Measurements from ENCODE around the gene PTGR3.

The PTGR3 gene

DNA sequence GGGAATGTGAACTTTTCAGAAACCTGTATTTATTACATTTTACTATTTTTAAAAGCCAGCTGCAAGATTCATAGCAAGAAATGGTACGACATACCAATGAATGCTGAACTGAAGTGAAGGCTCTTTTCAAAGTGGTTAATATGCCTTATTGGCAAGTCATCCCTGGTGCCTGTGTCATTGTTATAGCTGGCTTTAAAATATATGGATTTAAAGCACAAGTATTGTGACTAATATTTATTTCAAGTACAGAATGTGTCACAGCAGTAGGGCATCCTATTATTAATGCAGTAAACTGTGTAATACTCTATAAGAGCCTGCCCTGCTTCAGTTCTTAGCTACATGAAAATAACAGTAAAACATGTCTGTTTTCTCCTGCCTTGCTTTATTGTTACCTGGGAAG is 12.5 kb upstream of the PTGR3 start:
- peaks cover 7 to 43% of the 10 kb centered on the region in 2 donors for H3K4me1 ChIP-seq (ENCODE audit: control insufficient read depth in 1 of 2, insufficient read depth in 2 of 2, low read length in 2 of 2)
- H3K36me3 ChIP-seq (ENCODE audit: control insufficient read depth in 1 of 2, insufficient read depth in 2 of 2, low read length in 2 of 2): no peaks in the 10 kb centered on the region
- H3K4me3 ChIP-seq (ENCODE audit: low read depth in 1 of 2, low read length in 2 of 2): no peak overlapping the region
- no peaks in the 10 kb centered on the region for H3K9me3 ChIP-seq (ENCODE audit: control insufficient read depth in 1 of 2, low read length in 2 of 2)
- no peaks in the 10 kb centered on the region for H3K27me3 ChIP-seq (ENCODE audit: low read depth, low read length)
- no peak overlapping the region for H3K27ac ChIP-seq (ENCODE audit: low read length)

DNA sequence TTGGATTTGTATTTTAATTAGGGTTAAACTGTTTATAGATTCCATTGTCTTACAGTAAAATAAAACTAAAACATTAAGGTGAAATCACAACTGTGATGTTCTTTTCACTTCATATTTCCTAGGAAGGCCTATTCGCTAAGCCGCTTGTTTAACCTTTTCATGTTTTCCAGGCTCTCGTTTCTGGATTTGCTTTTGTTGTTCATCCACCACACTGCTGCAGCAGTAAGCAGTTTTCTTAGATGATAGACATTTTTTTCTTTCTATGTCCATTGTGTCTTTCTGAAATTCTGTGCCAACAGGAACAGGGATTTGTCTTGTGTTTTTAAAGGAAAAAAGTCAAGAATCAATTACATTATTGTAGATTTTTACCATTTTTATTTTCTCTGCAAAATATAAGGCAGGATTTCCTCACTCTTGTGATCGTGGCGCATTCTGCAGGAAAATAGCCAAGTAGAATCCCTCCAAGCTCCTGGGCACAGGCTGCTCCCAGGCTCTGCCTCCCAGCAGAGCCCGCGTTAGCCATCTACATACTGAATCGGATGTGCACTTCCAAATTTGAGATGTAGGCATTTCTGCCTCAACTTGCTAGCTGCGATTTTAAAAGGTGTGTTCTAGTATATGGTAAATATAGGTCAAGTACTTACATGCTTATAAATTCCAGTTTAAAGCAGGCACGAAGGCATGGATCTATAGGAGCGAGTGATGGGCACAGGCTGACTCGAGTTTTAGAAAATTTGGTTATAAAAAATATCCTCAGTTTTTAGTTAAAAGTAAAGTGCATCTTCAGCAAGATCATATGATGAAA is 11.8 kb upstream of the PTGR3 start:
- Histone ChIP-seq H3K9me3 (ENCODE audit: control insufficient read depth in 1 of 2, low read length in 2 of 2) (no peaks in the 10 kb centered on the region), H3K27ac (ENCODE audit: low read length) (peak overlapping the region; percentile 46), H3K36me3 (ENCODE audit: control insufficient read depth in 1 of 2, insufficient read depth in 2 of 2, low read length in 2 of 2) (no peaks in the 10 kb centered on the region), H3K4me1 (ENCODE audit: control insufficient read depth in 1 of 2, insufficient read depth in 2 of 2, low read length in 2 of 2) (peaks cover 8 to 41% of the 10 kb centered on the region in 2 donors), H3K4me3 (ENCODE audit: low read depth in 1 of 2, low read length in 2 of 2) (peak overlapping the region in 1 of 2 donors; percentile 43), H3K27me3 (ENCODE audit: low read depth, low read length) (no peaks in the 10 kb centered on the region)

DNA sequence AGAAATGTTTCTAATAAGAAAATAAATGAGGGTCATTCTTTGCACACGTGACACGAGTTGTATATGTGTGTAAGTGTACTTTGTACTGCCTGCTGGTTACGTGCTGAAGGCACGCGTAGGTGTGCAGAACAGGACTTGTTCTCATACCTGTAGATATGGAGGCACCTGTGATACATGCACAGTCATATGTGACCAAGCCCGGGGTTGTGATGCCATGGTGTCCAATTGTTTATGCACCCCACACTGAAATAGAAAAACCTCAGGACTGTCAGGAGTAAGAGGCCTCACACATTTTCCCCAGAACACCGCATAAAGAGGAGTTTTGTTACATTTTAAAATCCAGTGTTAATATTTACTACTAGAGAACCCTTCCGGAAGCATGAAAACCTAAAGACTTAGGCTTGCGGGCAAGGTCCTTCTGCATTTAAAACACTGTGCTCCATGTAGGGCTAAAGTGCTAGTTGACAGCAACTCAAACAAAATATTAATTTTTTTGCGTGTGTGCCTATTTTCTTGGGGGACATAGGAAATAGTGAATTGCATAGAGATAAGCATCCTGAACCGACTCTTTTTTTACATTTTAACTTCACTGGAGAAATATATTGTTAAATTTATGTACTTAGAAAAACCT is 10.9 kb upstream of the PTGR3 start:
- Histone ChIP-seq H3K4me3 (ENCODE audit: low read depth in 1 of 2, low read length in 2 of 2) (no peak overlapping the region), H3K36me3 (ENCODE audit: control insufficient read depth in 1 of 2, insufficient read depth in 2 of 2, low read length in 2 of 2) (no peaks in the 10 kb centered on the region), H3K27me3 (ENCODE audit: low read depth, low read length) (no peaks in the 10 kb centered on the region), H3K4me1 (ENCODE audit: control insufficient read depth in 1 of 2, insufficient read depth in 2 of 2, low read length in 2 of 2) (peaks cover 9 to 43% of the 10 kb centered on the region in 2 donors), H3K9me3 (ENCODE audit: control insufficient read depth in 1 of 2, low read length in 2 of 2) (no peaks in the 10 kb centered on the region), H3K27ac (ENCODE audit: low read length) (peak overlapping the region; percentile 46)

DNA sequence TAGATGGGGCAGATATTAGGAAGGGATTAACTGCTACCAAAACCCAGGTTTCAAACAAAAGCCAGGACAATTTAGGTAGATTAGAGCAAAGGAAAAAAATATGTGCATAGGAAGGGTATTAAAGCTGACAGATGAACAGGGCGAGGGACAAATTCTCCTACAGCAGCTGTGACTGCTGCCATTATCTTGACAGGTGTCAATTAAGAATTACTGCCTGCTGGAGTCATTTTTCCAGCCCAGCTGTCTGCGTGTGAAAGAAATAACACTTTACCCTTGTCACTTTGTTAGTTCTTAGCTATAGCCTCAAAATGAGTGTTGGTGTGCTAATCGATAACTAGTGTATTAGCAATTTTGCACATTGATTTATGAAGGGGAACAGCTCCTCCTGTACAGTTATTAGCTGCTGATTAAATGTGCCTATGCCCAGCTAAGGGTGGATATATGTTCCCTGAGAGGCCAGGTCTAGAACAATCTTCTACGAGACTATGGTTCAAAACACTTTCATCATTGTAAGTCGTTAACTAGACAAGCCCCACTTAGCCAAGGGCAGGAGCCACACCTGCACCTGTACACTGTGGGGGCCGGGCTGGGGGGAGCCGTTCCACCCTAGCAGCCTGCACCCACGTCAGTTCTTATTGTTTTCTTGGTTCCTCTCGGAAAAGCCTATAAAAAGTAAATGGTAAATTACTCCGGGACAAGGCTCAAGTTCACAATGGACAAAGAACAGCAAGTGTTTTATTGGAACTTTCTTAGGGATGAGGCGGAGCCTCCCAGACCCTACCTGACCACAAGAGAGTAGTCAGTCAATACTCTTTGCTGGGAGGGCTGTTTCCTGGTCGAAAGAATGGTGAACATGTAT is 9.4 kb upstream of the PTGR3 start:
- Histone ChIP-seq H3K9me3 (ENCODE audit: control insufficient read depth in 1 of 2, low read length in 2 of 2) (no peaks in the 10 kb centered on the region), H3K27me3 (ENCODE audit: low read depth, low read length) (no peaks in the 10 kb centered on the region), H3K4me3 (ENCODE audit: low read depth in 1 of 2, low read length in 2 of 2) (no peak overlapping the region), H3K4me1 (ENCODE audit: control insufficient read depth in 1 of 2, insufficient read depth in 2 of 2, low read length in 2 of 2) (peaks cover 20 to 37% of the 10 kb centered on the region in 2 donors), H3K27ac (ENCODE audit: low read length) (no peak overlapping the region), H3K36me3 (ENCODE audit: control insufficient read depth in 1 of 2, insufficient read depth in 2 of 2, low read length in 2 of 2) (no peaks in the 10 kb centered on the region)

DNA sequence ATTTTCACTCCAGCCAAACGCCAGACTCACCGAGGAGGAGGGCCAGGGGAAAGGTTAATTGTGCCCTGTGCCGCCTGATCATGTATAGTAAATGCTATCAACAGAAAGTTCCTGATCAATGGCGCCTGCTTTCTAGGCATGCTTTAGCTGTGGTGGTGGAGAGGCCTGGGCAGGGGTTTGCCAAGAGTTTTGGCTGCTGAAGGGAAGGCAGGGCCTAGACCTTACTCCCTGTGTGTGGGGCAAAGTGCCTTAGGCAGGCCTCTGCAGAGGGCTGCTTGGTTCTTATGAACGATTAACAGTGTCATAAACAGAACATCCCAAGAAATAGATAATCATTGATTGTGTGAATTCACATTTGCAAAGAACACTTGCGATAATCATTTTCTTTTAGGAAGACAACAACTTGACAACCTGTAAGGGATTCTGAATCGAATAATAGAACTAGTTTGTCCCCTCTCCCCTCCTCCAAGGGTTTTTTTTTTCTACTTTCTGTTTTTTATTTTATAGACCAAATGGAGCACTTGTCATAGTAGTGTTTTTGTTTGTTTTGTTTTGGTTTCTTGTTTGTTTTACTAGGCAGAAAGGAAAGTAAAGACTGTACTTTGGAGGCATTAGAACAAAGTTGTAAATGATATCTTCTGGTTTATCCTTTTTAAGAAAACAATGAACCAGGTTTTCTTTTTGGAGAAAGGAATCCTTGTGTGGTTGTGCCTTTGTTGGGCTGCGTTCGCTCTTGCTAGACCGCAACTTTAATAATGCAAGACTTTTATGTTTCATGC is 8.2 kb upstream of the PTGR3 start:
- H3K27ac ChIP-seq (ENCODE audit: low read length): peak overlapping the region; percentile 37
- H3K4me3 ChIP-seq (ENCODE audit: low read depth in 1 of 2, low read length in 2 of 2): peak overlapping the region in 1 of 2 donors; percentile 14
- H3K4me1 ChIP-seq (ENCODE audit: control insufficient read depth in 1 of 2, insufficient read depth in 2 of 2, low read length in 2 of 2): peaks cover 25 to 35% of the 10 kb centered on the region in 2 donors

DNA sequence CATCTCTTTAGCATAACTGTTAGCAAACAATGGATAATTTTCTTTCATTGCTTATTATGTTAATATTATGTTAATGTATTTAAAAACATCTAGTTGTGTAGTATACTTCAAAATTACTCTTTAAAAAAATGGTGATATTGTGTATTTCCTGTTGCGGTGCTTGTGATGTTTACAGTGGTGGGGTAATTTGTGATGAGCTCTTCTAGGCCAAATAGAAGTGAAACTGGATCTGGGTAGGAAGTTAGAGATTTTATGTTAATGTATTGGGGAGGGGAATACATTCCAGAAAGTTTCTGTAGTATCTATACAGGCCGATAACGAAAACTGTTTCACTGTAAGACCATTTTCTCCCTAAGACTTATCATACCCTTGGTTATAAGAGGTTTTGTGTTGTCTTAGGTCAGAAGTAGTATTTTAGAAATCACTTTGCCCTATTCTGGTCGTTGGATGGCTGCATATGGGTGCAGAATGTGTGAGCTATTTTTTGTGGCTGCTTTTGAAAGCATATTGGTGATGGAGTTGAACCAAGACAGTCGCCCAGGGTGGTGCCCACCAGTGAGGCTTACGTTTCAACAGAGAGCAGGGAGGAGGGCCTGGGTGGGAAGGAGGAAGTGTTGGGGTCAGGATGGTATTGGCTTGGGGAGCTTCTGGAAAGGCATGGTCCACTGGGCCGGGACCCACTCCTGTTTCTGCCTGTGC is 7.4 kb upstream of the PTGR3 start:
- peak overlapping the region; percentile 37 for H3K27ac ChIP-seq (ENCODE audit: low read length)
- no peaks in the 10 kb centered on the region for H3K9me3 ChIP-seq (ENCODE audit: control insufficient read depth in 1 of 2, low read length in 2 of 2)
- H3K4me3 ChIP-seq (ENCODE audit: low read depth in 1 of 2, low read length in 2 of 2): peak overlapping the region in 1 of 2 donors; percentile 14
- peaks cover 25 to 32% of the 10 kb centered on the region in 2 donors for H3K4me1 ChIP-seq (ENCODE audit: control insufficient read depth in 1 of 2, insufficient read depth in 2 of 2, low read length in 2 of 2)
- no peaks in the 10 kb centered on the region for H3K27me3 ChIP-seq (ENCODE audit: low read depth, low read length)
- H3K36me3 ChIP-seq (ENCODE audit: control insufficient read depth in 1 of 2, insufficient read depth in 2 of 2, low read length in 2 of 2): no peaks in the 10 kb centered on the region

More for the DNA sequence above, 8.2 kb upstream of the PTGR3 start:
- H3K27me3 ChIP-seq (ENCODE audit: low read depth, low read length): no peaks in the 10 kb centered on the region
- no peaks in the 10 kb centered on the region for H3K9me3 ChIP-seq (ENCODE audit: control insufficient read depth in 1 of 2, low read length in 2 of 2)
- no peaks in the 10 kb centered on the region for H3K36me3 ChIP-seq (ENCODE audit: control insufficient read depth in 1 of 2, insufficient read depth in 2 of 2, low read length in 2 of 2)

DNA sequence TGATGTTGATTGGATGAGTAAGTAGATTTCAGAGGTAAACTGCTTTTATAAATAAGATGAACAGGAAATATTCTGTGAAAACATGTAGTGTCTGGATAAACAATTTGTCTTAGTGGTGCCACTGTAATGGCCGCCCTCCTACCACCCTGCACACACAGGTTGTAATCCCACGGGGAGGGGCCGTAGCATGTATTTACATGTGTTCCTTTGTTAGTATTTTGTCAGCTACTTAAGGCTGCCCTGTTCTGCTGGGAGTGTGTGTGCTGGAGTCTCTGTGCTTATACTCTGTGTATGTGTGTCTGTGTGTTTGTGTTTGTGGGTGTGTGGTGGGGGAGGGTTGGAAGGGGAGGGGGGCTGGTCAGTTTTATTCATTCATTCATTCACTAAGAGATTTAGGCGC is 6.7 kb upstream of the PTGR3 start:
- peaks cover 25 to 28% of the 10 kb centered on the region in 2 donors for H3K4me1 ChIP-seq (ENCODE audit: control insufficient read depth in 1 of 2, insufficient read depth in 2 of 2, low read length in 2 of 2)
- no peaks in the 10 kb centered on the region for H3K36me3 ChIP-seq (ENCODE audit: control insufficient read depth in 1 of 2, insufficient read depth in 2 of 2, low read length in 2 of 2)
- peak overlapping the region; percentile 10 for H3K27ac ChIP-seq (ENCODE audit: low read length)
- H3K4me3 ChIP-seq (ENCODE audit: low read depth in 1 of 2, low read length in 2 of 2): no peak overlapping the region
- H3K9me3 ChIP-seq (ENCODE audit: control insufficient read depth in 1 of 2, low read length in 2 of 2): no peaks in the 10 kb centered on the region
- H3K27me3 ChIP-seq (ENCODE audit: low read depth, low read length): no peaks in the 10 kb centered on the region

DNA sequence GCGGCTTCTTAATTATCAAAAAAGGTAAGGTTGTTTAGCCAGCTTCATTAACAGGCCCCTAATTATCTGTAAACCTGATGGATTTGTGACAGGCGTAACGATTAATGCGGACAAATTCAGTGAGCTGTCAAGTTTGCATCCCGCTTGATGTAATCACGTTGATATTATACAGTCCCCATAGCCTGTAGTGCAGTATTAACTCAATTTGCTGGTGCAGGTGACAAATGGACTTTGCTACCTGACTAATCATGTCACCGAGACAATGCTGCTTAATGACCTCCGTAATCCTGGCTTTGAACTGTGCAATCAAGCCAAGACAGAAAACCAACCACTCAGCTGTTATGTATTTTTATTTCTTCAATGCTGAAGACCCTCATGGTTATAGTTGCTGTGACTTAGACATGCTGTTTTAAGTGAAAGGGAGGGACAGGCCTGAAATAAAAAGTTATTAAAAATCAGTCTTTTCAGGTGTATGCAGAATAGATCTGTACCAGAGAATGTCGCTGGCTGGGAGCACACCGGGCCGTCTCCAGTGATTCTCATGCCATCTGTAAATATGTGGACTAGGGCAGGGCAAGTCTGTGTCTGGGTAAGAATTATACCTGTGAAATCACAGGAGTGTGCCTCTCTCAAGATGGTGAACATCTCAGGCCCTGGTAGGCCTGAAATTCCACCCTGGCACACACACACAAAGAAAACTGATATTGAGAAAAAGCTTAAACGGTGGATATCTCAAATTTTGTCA is 6.0 kb upstream of the PTGR3 start:
- Histone ChIP-seq H3K4me1 (ENCODE audit: control insufficient read depth in 1 of 2, insufficient read depth in 2 of 2, low read length in 2 of 2) (peaks cover 25 to 28% of the 10 kb centered on the region in 2 donors), H3K27ac (ENCODE audit: low read length) (peak overlapping the region; percentile 10), H3K27me3 (ENCODE audit: low read depth, low read length) (no peaks in the 10 kb centered on the region), H3K4me3 (ENCODE audit: low read depth in 1 of 2, low read length in 2 of 2) (no peak overlapping the region), H3K36me3 (ENCODE audit: control insufficient read depth in 1 of 2, insufficient read depth in 2 of 2, low read length in 2 of 2) (no peaks in the 10 kb centered on the region), H3K9me3 (ENCODE audit: control insufficient read depth in 1 of 2, low read length in 2 of 2) (no peaks in the 10 kb centered on the region)

DNA sequence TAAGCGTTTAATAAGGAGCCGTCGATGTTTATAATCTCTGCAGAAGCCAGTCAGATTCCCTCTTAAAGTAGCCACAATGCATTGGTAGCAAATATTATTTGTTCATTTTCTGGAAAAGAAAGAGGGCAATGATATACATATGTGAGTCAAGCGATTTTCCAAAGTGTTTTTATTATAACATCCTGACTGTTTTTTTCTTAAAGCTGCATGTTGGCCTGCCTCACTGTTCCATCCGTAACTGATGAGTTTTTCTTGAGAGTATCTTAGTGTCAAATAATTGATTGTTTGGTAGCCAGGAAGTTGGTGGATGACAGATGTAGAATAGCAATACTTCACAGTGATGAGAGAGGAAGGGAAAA is 5.4 kb upstream of the PTGR3 start:
- peak overlapping the region; percentile 10 for H3K27ac ChIP-seq (ENCODE audit: low read length)
- no peaks in the 10 kb centered on the region for H3K27me3 ChIP-seq (ENCODE audit: low read depth, low read length)
- H3K9me3 ChIP-seq (ENCODE audit: control insufficient read depth in 1 of 2, low read length in 2 of 2): no peaks in the 10 kb centered on the region
- H3K4me1 ChIP-seq (ENCODE audit: control insufficient read depth in 1 of 2, insufficient read depth in 2 of 2, low read length in 2 of 2): peaks cover 22 to 25% of the 10 kb centered on the region in 2 donors
- H3K4me3 ChIP-seq (ENCODE audit: low read depth in 1 of 2, low read length in 2 of 2): peak overlapping the region in 1 of 2 donors; percentile 10
- no peaks in the 10 kb centered on the region for H3K36me3 ChIP-seq (ENCODE audit: control insufficient read depth in 1 of 2, insufficient read depth in 2 of 2, low read length in 2 of 2)
